Measurements from ENCODE around the gene METTL23.

The METTL23 gene

DNA sequence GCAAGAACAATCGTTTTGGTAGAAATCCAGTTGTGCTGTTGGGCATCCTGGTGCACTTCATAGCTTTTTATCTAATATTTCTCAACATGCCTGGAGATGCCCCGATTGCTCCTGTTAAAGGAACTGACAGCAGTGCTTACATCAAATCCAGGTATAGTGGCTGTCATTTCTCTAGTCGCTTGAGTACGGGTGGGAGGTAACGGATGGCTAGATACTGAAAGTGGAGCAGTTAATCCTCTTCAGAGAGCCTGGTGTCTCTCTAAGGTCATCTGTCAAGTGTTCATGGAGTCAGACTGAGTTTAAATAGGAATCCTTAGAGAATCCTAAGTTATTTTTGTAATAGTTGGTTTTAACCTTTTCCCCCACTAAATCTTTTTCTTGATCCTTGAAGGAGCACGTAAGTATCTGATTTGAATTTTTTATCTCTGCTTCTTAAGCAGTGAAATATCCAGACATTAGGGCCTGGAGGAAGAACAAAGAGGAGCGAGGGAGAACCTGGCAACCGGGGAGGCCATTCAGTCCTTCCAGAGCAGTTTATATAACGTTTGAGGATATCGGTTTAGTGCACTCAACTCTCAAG, 48.5 kb downstream of the METTL23 start:
- no peak for DNase-seq

DNA sequence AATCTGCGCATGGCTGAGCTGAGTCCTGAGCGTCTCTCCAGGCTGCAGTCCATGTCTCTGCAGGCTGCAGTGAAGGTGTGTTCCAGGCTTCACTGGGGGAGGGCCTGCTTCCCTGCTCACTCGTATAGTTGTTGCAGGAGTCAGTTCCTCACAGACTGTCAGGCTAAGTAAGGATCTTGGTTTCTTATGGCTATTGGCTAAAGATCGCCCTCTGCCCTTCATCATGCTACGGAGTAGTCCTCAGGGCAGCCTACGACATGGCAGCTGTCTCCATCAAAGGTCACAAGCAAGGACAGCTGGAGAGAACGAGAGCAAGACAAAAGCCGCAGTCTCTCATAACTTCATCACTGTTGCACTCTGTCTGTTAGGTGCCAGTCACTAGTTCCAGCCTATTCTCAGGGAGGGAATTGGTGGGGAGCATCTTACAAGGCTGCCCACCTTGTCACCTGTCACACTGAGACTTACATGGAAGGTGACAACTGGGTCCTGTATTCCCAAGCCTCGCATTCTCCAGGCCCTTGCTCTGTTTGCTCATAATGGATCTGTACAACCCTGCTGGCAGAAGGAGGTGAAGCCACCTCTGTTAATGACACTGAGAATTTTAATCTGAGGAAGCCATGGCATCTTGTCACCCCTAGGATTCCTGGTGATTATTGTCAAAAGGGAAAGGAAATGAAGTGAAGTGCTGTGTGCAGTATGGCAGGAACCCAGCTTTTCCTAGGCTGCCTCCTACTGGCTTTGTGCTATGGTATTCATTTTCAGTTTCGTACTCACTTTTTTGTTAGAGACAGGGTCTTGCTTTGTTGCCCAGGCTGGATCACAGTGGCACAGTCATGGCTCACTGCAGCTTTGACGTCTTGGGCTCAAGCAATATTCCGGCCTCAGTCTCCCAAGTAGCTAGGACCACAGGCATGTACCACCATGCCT, 54.7 kb downstream of the METTL23 start:
- DNase-seq = no peak

DNA sequence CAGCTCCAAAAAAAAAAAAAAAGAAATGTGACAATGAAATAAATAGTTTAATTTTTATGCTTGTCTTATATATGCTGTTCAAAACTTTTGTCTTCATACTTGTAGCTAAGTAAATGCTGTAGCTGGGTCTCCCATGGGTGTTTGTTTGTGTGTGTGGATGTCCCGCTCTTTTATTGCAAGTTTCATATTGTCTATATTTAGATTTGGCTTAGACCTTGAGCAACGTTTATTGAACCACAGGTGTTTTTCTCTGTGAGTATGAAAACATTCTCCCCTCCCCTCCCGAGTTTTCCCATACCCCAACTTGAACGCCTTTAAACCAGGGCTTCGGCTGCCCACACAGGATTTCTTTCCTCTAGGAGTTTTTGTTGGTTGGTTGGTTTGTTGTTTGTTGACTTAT, 56.5 kb downstream of the METTL23 start:
- DNase-seq = no peak
